H54 (cell line): ENCODE results near the gene FAM72C.
"Not testable (repeated sequence)": the region's sequence is repeated elsewhere in the genome, so short reads cannot be mapped to it uniquely, and the experiment has no call there.

Experiments used
- DNase-seq: peaks from one replicate; pipeline ENCODE4 v3.0.0; 2011; ENCODE audit warnings: low spot score, mixed read lengths; ENCODE audit not compliant: insufficient read length
- FAIRE-seq: peaks from 3 replicates; lab custom pipeline; 2011; peaks lifted over from hg19 to GRCh38; lab: Jason Lieb, UNC

The FAM72C gene

GRCh38 chr1:143988602-143989426, 17.0 kb upstream of the FAM72C start:
- not testable (repeated sequence) for DNase-seq, FAIRE-seq

- not testable (repeated sequence) for DNase-seq, FAIRE-seq
These were observed 16.1 kb upstream of the FAM72C start for GRCh38 chr1:143987868-143988267.

GRCh38 chr1:143984721-143985473, 13.1 kb upstream of the FAM72C start:
- DNase-seq, FAIRE-seq: not testable (repeated sequence)

- not testable (repeated sequence) for DNase-seq, FAIRE-seq
These were observed 2.6 kb upstream of the FAM72C start for GRCh38 chr1:143974416-143974815.

- FAIRE-seq = not testable (repeated sequence)
These were observed 2.2 kb upstream of the FAM72C start for GRCh38 chr1:143973876-143974414.

GRCh38 chr1:143972753-143973326, 1.1 kb upstream of the FAM72C start:
- not testable (repeated sequence) for DNase-seq, FAIRE-seq

More at GRCh38 chr1:143973876-143974414, 2.2 kb upstream of the FAM72C start:
- DNase-seq = not testable (repeated sequence)

- not testable (repeated sequence) for FAIRE-seq, DNase-seq
These were observed 5.9 kb downstream of the FAM72C start for GRCh38 chr1:143965860-143966259.

- DNase-seq, FAIRE-seq: not testable (repeated sequence)
These were observed 7.5 kb downstream of the FAM72C start for GRCh38 chr1:143964294-143964693.

- not testable (repeated sequence) for DNase-seq, FAIRE-seq
These were observed 15.9 kb downstream of the FAM72C start for GRCh38 chr1:143955930-143956329.

GRCh38 chr1:143952913-143953312, 18.9 kb downstream of the FAM72C start:
- not testable (repeated sequence) for DNase-seq

GRCh38 chr1:143951485-143952391, 20.0 kb downstream of the FAM72C start:
- not testable (repeated sequence) for DNase-seq, FAIRE-seq

More at GRCh38 chr1:143952913-143953312, 18.9 kb downstream of the FAM72C start:
- FAIRE-seq = not testable (repeated sequence)

GRCh38 chr1:143947749-143948148, 24.0 kb downstream of the FAM72C start:
- not testable (repeated sequence) for DNase-seq, FAIRE-seq

GRCh38 chr1:143945253-143945652, 26.5 kb downstream of the FAM72C start:
- DNase-seq = not testable (repeated sequence)

GRCh38 chr1:143944576-143945240, 27.1 kb downstream of the FAM72C start:
- not testable (repeated sequence) for FAIRE-seq, DNase-seq

More at GRCh38 chr1:143945253-143945652, 26.5 kb downstream of the FAM72C start:
- not testable (repeated sequence) for FAIRE-seq

- not testable (repeated sequence) for FAIRE-seq, DNase-seq
These were observed 28.3 kb downstream of the FAM72C start for GRCh38 chr1:143943319-143943978.

- not testable (repeated sequence) for DNase-seq, FAIRE-seq
These were observed 29.4 kb downstream of the FAM72C start for GRCh38 chr1:143942238-143942860.

GRCh38 chr1:143939666-143940065, 32.1 kb downstream of the FAM72C start:
- FAIRE-seq = not testable (repeated sequence)

More at GRCh38 chr1:143939666-143940065, 32.1 kb downstream of the FAM72C start:
- DNase-seq = not testable (repeated sequence)
